D721Med (cell line): ENCODE data around the gene PAFAH1B1.

Experiments
- DNase-seq: peaks from one replicate; pipeline ENCODE4 v3.0.0; 2011; ENCODE audit warnings: low spot score; ENCODE audit not compliant: insufficient read length
- FAIRE-seq: peaks from 2 replicates; lab custom pipeline; 2011; peaks lifted over from hg19 to GRCh38; lab: Jason Lieb, UNC
- CTCF ChIP-seq: IDR thresholded peaks from 2 replicates; pipeline ENCODE4 v1.5.1; 2012; ENCODE audit warnings: mild to moderate bottlenecking, control low read depth; ENCODE audit not compliant: insufficient read depth; ENCODE audit errors: missing control alignments

Gene PAFAH1B1

GRCh38 chr17:2680961-2681360, 87.5 kb downstream of the PAFAH1B1 start:
- FAIRE-seq = no peak
- TF ChIP-seq CTCF = no peak
- no peak for DNase-seq

- no peak for FAIRE-seq
- no peak for TF ChIP-seq CTCF
- no peak for DNase-seq
These were observed 88.2 kb downstream of the PAFAH1B1 start for GRCh38 chr17:2681650-2682049.

GRCh38 chr17:2682176-2682938, 88.9 kb downstream of the PAFAH1B1 start:
- DNase-seq = no peak
- no peak for FAIRE-seq
- no peak for TF ChIP-seq CTCF

- no peak for TF ChIP-seq CTCF
- no peak for FAIRE-seq
- DNase-seq = no peak
These were observed 90.5 kb downstream of the PAFAH1B1 start for GRCh38 chr17:2683912-2684311.

- DNase-seq (no peak), FAIRE-seq (no peak)
- TF ChIP-seq CTCF = no peak
These were observed 91.1 kb downstream of the PAFAH1B1 start for GRCh38 chr17:2684549-2684948.

- FAIRE-seq = no peak
- DNase-seq = no peak
- TF ChIP-seq CTCF = no peak
These were observed 92.2 kb downstream of the PAFAH1B1 start for GRCh38 chr17:2685696-2686095.

GRCh38 chr17:2687074-2687418, 93.6 kb downstream of the PAFAH1B1 start:
- no peak for TF ChIP-seq CTCF
- DNase-seq = no peak
- FAIRE-seq = no peak
